Ishikawa (cell line): ENCODE measurements around the gene TNIP3.

Experiments used
- CEBPB ChIP-seq: IDR thresholded peaks from 2 replicates; pipeline ENCODE4 v1.6.1; 2012
- CREB1 ChIP-seq: IDR thresholded peaks from 2 replicates; pipeline ENCODE4 v1.6.1; 2012; ENCODE audit warnings: low read depth
- EGR1 ChIP-seq: IDR thresholded peaks from 2 replicates; pipeline ENCODE4 v1.6.1; 2012
- EP300 ChIP-seq: IDR thresholded peaks from 2 replicates; pipeline ENCODE4 v1.6.1; 2012; ENCODE audit warnings: borderline replicate concordance
- MAX ChIP-seq: IDR thresholded peaks from 2 replicates; pipeline ENCODE4 v1.6.1; 2012
- RAD21 ChIP-seq: IDR thresholded peaks from 2 replicates; pipeline ENCODE4 v1.6.1; 2012; ENCODE audit warnings: low read depth
- REST ChIP-seq: IDR thresholded peaks from 2 replicates; pipeline ENCODE4 v1.6.1; 2012; ENCODE audit warnings: low read depth, mild to moderate bottlenecking
- TAF1 ChIP-seq: IDR thresholded peaks from 2 replicates; pipeline ENCODE4 v1.6.1; 2012; ENCODE audit warnings: low read depth, mild to moderate bottlenecking
- TEAD4 ChIP-seq: IDR thresholded peaks from 2 replicates; pipeline ENCODE4 v1.6.1; 2012
- USF1 ChIP-seq: IDR thresholded peaks from 2 replicates; pipeline ENCODE4 v1.6.1; 2012
- YY1 ChIP-seq: IDR thresholded peaks from 2 replicates; pipeline ENCODE4 v1.6.1; 2012; ENCODE audit warnings: low read depth
- ZBTB7A ChIP-seq: IDR thresholded peaks from 2 replicates; pipeline ENCODE4 v1.6.1; 2012; ENCODE audit warnings: low read depth

- TF ChIP-seq CREB1 (no peak), EGR1 (no peak), EP300 (no peak), TAF1 (no peak), USF1 (no peak), RAD21 (no peak), YY1 (no peak), ZBTB7A (no peak), CEBPB (no peak), REST (no peak), TEAD4 (no peak), MAX (no peak)
Observed at GRCh38 chr4:121166976-121167375, 2.9 kb upstream of the TNIP3 start.
